NCI-H510A treated with DMSO at 0.1 percent for 48 hours (cell line): ENCODE measurements around the gene ENOX1.
"Not testable (repeated sequence)": the region's sequence is repeated elsewhere in the genome, so short reads cannot be mapped to it uniquely, and the experiment has no call there.

ENCODE experiments used
- DNase-seq: peaks from one replicate; lab custom pipeline; 2025; lab: John Stamatoyannopoulos, UW

The ENOX1 gene

GRCh38 chr13:43356567-43356966, 430.2 kb downstream of the ENOX1 start:
- no peak for DNase-seq

GRCh38 chr13:43355774-43356173, 431.0 kb downstream of the ENOX1 start:
- no peak for DNase-seq

- DNase-seq = no peak
Measured at GRCh38 chr13:43354153-43354945, 432.4 kb downstream of the ENOX1 start.

GRCh38 chr13:43353631-43354030, 433.1 kb downstream of the ENOX1 start:
- DNase-seq = no peak

GRCh38 chr13:43351612-43352011, 435.2 kb downstream of the ENOX1 start:
- DNase-seq = not testable (repeated sequence)

- DNase-seq = no peak
Measured at GRCh38 chr13:43348397-43348796, 438.4 kb downstream of the ENOX1 start.

GRCh38 chr13:43347877-43348276, 438.9 kb downstream of the ENOX1 start:
- no peak for DNase-seq

- no peak for DNase-seq
Measured at GRCh38 chr13:43346427-43346826, 440.3 kb downstream of the ENOX1 start.

- no peak for DNase-seq
Measured at GRCh38 chr13:43343645-43344044, 443.1 kb downstream of the ENOX1 start.

GRCh38 chr13:43339805-43340550, 446.8 kb downstream of the ENOX1 start:
- DNase-seq = no peak

GRCh38 chr13:43339145-43339804, 447.5 kb downstream of the ENOX1 start:
- no peak for DNase-seq

- DNase-seq = no peak
Measured at GRCh38 chr13:43335764-43336163, 451.0 kb downstream of the ENOX1 start.

GRCh38 chr13:43333176-43333575, 453.6 kb downstream of the ENOX1 start:
- DNase-seq = no peak

GRCh38 chr13:43331672-43332071, 455.1 kb downstream of the ENOX1 start:
- no peak for DNase-seq

- no peak for DNase-seq
Measured at GRCh38 chr13:43329702-43330101, 457.1 kb downstream of the ENOX1 start.

GRCh38 chr13:43328907-43329306, 457.9 kb downstream of the ENOX1 start:
- DNase-seq = no peak

GRCh38 chr13:43326100-43326499, 460.7 kb downstream of the ENOX1 start:
- no peak for DNase-seq

- DNase-seq = no peak
Measured at GRCh38 chr13:43325636-43326035, 461.1 kb downstream of the ENOX1 start.

- no peak for DNase-seq
Measured at GRCh38 chr13:43324129-43324528, 462.6 kb downstream of the ENOX1 start.

GRCh38 chr13:43319617-43320444, 466.9 kb downstream of the ENOX1 start:
- no peak for DNase-seq

- no peak for DNase-seq
Measured at GRCh38 chr13:43316946-43317353, 469.8 kb downstream of the ENOX1 start.

- DNase-seq = no peak
Measured at GRCh38 chr13:43316281-43316680, 470.5 kb downstream of the ENOX1 start.
